HG03558 (cell line): ENCODE measurements around the gene TNFAIP1.

Experiments
- ATAC-seq: cut with Tn5 transposase; IDR thresholded peaks from one replicate; pipeline ENCODE4 v1.9.1; 2021; ENCODE audit warnings: moderate number of reproducible peaks; ENCODE audit not compliant: unreplicated experiment; ENCODE audit errors: extremely low read depth

The TNFAIP1 gene

DNA sequence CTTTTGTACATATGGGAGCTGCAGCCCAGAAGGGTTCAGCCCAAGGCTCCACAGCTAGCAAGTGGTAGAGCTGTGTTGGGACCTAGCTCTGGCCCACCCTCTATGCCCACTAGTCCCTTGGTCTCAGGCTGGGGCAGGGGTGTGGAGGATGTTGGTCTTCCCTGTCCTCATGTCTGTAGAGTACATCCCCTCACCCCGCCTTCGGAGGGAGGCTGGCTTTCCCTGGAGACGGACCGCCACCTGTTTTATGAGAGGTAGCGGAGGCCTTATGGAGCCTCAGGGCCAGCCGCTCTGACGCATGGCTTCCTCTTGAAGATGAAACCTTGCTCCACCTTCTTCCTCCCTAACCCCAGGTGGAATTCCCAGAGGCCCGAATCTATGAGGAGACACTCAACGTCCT, 8.4 kb downstream of the TNFAIP1 start:
- no peak for ATAC-seq

DNA sequence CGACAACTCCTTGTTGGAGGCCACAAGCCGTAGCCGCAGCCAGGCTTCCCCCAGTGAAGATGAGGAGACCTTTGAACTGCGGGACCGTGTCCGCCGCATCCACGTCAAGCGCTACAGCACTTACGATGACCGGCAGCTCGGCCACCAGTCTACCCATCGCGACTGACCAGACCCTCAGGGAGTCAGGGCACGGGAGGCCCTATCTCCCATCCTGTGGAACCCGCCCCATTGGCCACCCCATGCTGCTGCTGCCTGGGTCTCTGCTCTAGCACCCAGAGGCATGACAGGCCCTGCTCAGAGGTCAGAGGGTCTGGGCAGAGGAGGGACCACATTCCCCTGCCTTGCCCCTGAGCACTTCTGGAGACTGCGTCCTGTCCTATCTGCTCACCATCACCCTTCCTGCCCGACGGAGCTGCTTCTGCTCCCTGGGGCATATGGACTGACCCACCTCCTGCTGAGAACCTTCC, 8.9 kb downstream of the TNFAIP1 start:
- ATAC-seq = no peak

DNA sequence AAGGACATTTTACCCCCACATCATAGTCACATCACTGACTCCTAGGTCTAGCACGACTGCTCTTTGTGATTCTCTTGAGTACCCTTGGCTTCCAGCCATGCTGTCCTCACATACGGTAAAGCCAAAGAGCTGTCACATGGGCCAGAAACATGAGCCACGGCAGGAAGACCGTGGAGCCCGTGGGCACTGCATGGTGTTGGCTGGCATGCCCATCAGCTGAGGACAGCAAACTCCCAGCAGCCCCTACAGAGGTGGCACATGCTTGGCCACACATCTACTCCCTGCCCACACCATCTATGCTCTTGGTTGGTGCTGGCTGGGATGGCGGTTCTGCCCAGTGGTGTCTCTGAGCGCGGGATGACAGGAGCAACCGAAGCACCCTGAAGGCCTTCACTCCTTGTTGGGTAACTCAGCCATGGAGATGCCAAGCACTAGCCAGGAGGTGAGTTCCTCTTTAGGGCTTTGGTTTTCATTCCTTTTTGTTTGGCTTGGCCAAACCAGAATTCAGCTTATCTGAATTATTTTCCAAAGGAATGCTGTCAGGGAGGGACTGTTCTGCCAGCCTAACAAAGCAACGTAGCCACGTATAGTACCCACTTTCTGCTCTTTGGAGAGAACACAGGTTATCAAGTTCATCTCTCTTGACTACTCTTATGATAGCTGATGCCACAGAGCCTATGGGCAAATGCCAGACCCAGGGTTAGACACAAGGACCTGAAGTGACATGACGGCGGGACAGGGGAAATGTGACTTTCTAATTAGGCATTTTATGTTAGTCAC, 10.0 kb downstream of the TNFAIP1 start:
- no peak for ATAC-seq

DNA sequence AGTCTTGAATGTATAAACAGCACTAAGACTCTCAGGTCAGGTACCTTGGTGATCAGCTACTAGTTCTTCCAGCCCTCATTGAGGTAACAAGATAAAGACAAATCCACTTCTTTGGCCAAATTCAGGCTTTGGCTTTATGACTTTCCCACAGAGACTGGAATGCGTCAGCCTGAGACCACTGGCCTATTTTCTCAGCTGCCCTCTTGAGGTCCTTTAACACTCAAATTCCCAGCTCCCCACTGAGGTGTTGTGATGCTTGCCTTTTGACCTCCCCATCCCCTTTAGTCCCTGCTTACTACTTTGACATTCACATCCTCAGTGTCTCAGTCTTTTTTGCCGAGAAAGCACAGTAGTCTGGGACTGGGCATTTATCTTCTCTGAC, 10.6 kb downstream of the TNFAIP1 start:
- ATAC-seq = no peak

DNA sequence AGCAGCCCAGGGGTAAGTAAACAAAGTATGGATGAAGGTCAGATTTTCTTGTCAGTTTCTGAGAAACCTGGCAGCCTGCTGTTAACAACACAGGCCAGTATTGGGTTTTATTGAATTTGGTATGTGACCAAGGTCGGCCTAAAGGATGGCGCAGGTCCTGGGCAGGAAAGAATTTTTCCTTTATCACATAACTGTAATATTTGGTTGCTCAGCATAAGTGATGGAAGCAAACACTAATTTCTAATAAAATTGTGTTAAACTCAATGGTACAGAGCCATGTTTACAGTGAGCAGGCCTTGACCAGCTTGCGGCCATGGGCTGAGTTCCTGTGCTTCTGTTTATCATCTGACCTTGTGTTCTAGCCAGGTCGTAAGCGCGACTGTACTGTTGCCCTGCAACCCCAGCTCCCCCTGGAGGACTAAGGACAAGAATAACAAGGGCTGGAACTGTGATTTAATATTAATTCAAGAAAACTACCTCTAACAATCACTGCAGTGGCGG, 11.2 kb downstream of the TNFAIP1 start:
- ATAC-seq = no peak

DNA sequence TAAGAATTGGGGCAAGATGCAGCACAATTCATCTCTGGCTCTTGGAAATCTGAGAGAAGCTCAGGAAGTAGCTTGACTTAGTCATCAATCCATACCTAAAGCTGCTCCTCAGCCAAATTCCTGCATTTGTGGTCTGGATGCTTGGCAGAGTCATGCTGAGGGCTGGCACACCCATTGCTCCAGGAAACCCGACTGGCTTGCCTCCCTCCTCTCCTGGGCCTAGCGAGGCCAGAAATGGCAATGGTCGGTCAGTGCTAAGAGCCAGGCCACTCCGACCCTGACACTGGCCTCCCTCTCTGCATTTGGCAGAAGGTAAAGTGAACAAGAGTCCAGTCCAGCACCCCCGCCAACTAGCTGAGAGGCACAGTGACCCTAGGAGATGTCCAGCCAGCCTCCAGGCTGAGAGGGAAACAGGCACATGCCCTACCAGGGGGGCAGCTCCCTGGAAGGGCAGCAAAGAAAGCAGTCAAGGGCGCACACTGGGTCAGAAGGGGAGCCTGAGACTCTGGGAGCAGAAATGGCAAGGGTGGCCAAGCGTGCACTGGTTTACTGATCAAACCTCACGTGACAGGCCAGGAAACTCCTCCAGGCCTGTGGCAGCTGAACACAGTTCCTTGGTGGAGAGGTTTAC, 11.8 kb downstream of the TNFAIP1 start:
- no peak for ATAC-seq

DNA sequence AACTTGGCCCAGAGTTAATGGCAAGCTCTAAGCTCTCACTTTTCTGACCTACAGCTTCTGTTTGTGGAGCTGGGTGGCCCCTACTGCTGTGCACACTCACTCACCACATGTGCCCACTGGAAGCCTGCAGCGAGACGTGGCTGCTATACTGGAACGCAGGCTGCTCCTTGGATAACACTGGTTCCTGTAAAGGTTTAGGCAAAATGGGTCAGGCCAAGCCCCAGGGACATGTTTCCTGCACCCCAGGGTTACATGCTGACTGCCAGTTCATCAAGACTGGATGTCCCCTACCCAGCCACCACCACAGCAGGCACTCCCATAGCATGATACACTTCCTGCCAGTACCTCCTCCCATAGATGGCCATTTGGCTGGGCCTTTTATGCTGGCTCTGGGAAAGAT, 13.4 kb downstream of the TNFAIP1 start:
- no peak for ATAC-seq

DNA sequence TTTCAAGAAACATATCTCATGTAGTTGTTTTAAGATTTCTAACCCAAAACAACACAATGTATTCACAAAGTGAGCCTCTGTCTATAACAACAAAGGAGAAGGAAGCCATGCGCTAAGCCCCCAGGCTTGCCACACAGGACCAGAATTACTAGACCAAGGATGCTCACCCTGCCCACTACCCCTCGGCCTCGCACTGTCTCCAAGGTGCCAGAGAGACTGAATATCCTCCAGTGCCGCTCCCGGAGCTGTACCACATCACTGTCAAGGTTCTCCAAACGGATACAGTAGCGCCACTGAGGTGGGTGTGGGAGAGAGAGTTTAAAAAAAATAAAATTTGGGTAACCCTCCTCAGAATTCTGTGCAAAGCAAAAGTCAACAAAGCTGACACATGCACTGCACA, 14.7 kb downstream of the TNFAIP1 start:
- no peak for ATAC-seq

DNA sequence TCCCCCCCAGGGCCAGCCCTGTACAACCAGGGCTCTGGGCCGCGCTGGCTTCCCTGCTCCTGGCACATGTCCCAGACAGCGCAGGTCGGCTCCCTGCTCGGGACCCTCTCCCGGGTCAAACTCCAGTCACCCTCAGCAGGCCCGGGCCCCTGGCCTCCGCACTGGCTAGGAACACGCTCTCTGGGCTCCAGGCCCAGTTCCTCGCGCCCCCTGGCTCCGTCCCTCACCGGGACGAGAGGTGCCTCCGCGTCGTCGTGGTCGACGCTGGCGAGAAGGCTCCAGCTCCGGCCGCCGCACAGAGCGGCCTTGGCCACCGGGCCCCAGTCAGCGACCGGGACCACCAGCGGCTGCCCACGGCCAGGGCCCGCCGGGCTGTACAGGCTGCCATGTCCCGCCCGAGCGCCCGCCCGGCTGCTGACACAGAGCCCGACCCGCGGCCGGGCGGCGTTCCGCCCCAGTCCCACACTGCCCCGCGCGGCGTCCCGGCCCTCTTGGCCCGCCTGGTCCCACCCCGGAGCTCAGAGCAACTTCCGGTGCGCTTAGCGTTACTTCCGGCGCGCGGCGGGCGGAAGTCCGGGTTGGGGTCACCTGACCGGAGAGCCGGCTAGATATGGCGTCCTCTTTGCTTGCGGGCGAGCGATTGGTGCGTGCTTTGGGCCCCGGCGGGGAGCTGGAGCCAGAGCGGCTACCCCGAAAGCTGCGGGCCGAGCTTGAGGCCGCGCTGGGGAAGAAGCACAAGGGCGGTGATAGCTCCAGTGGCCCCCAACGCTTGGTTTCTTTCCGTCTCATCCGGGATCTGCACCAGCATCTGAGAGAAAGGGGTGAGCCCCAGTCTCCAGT, 21.7 kb downstream of the TNFAIP1 start, which contains the start of gene POLDIP2:
TSS of gene POLDIP2 (minus strand) at position 467 of the 840 bp plus-strand sequence. CDS start at position 388, 79 bp downstream.
- ATAC-seq = peak; percentile 68

DNA sequence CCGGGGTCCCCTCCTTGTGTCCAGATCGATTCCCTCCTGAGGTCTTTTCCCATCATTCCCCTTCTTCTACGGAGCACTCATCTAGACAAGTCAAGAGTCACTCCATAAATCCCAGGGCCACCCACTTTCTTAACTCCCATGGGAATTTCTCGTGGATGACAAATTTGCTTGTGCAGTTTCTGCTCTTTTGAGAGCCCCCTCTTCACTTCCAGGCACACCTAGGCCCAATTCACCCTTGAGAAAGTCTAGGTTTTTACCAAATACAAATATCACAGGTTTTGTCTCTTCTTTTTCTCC, 22.3 kb downstream of the TNFAIP1 start:
- ATAC-seq = no peak

DNA sequence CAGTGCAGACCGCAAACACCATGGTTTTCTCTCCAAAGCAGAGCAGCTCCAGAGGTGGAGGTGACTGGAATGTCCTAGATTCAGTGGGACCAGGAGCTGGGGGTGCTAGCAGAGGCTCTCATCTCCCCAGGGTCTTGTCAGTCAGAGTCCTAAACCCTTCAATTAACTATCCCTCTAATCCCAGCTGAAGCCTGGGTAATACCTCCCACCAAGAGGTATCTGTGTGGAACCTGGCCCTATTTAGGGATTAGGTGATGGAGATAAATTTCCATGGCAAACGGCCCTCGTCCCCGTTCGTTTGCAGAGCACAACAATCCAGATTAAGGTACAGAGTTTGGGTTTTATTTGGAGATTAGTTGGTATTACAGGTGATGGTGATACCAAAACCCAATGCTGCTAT, 27.6 kb downstream of the TNFAIP1 start:
- no peak for ATAC-seq

DNA sequence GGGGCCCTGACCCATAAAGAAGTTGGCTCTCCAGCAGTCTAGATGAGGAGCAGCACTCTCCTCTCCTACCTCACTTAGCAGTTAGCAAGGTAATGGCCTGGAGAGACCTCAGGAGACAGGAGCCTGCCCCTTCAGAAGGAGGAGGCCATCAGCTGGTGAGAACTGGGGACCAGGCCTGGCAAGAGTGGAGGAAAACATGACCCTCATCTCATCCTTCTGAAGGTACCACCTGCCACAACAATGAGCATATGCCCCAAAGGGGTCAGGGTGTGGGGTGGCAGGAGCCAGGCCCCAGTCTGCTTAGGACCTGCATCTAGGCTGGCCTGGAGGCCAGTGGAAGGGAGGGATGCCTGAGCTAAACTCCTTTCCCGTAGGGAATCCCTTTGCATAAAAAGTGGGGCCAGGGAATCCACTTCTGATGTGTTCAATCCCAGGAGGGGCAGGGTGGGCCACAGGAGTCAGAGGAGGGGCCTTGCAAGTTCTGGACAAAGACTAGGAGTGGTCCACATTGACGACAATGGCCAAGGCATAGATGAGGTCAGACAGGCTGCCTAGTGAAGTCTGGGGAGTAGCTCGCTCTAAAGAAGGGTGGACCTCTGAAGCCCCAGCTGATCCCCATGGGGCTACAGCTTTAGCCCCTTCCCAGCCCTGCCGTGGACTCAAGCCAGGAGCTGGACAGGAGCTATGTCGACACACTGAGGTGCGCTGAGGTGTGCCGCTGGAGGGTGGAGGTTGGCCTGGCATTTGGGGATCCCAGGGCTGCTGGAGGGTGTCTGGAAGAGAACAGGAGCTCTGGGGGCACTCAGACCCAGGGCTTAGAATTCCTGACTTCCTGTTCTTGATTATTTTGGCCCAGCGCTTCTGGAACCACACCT, 28.5 kb downstream of the TNFAIP1 start:
- no peak for ATAC-seq

DNA sequence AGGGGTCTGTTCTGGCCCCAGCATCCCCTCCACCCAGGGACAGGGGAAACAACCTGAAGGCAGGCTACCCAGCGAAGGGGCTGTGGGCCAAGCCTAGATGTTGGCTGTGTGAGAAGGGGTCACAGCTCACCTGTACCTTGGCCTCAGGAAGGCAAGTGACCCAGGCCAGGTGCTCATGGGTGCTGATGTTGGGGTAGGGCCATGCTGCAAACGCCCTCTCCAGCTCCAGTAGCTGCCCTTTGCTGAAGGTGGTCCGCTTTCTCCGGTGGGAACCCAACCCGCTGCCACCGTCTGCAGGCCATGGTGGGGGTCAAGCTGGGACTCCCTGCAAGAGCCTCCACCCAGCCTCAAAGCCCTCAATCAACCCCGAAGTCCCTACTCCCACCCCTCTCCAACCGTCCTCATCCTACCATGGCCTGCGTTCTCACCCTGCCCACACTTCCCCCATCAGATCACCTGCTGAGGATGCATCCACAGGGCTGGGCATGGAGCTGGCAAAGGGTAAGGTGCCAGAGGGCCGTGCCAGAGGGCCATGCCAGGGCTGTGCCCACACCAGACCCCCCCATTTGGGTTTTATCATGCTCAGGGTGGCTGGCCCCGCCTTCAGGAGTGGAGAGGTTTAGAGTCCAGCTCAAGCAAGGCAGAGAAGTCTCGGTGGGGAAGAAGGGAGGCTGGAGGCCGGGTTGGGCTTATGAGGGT, 29.3 kb downstream of the TNFAIP1 start, which contains the start of gene SEBOX:
TSS of gene SEBOX (minus strand) at position 535 of the 699 bp plus-strand sequence. CDS start at position 487, 48 bp downstream.
- no peak for ATAC-seq

DNA sequence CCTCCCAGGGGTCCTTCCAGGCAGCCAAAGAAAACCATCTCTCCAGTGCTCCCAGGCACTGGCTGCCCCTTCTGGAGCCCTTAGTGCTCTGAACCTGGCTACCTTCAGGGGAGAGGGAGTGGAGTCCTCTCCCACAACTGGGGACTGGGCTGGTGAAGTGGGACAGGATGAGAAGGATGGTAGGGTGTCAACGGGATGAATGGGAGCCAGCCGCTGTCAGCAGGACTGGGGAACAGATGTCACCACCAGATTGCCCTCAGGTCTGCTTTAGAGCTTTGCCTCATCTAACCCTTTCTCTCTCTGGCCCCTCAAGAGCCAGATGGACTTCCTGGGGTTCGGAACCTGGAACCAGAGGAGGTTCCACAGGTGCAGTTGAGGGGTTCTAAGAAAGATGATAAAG, 29.9 kb downstream of the TNFAIP1 start:
- no peak for ATAC-seq

DNA sequence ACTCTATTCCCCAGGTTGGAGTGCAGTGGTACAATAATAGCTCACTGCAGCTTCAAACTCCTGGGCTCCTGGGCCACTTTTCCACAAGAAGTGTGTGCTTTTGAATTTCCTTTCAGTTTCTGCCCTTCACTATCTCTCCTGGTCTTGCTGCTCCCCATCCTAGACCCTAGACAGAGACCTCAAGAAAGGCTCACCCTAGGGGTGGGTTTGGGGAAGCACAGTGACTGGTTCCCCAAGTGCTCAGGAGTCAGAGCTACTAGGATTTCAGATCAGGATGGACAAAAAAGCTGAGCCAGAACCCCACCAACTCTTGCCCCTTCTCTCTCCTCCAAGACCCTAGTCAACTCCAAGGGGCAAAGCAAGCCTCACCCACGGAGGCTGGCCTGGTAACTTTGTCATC, 31.0 kb downstream of the TNFAIP1 start:
- no peak for ATAC-seq

DNA sequence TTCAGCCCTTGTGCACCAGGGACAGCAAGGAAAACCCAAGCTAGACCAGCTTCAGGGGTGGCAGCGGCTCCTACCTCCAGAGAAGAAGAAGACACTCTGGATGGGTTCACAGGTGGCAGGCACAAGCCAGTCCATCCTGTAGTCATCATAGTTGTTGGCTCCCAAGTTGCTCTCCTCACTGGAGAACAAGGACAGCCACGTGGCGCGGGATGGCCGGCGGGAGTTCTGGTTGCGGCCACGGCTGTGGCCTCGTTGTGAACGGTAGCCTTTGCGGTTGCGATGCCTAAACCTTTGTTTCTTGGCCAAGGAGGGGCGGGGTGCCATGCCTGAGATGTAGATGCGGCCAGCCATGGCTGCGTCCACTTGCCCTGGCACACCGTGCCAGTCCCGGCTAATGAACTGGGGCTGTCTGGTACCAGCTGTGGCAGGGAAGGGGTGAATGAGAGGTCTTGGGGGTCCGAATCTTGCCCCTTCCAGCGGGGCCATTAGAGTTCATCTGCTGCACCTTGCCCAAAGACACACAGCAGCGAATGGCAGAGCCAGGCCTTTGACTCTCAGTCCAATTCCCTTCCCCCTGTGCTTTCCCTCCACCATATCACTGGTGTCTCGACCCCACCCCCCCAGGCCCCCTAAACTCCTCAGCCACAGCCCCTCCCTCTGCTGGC, 32.2 kb downstream of the TNFAIP1 start:
- no peak for ATAC-seq

DNA sequence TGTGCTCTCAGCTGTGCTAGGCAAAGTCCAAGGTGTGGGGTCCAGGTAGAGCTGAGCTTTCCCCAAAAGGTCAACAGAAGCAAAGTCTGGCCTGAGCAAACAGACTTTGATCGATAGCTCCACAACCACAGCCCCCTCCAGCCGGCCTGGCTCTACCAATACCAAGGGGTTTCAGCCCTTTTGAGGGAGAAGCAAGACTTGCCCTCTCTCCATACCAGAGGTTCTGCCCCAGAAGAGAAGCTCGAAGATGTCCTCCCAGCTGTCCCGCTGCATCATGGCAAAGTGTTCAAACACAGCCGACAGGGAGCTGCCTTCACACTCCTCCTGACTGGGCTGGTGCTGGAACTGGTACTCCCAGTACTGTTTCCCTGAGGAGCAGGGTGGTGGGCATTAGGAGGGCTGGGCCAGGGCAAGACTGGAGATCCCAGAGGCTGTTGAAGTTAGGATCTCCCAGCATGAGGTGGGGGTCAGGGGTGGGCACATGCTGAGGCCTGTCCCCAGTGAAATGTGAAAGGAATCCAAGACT, 32.8 kb downstream of the TNFAIP1 start:
- no peak for ATAC-seq

DNA sequence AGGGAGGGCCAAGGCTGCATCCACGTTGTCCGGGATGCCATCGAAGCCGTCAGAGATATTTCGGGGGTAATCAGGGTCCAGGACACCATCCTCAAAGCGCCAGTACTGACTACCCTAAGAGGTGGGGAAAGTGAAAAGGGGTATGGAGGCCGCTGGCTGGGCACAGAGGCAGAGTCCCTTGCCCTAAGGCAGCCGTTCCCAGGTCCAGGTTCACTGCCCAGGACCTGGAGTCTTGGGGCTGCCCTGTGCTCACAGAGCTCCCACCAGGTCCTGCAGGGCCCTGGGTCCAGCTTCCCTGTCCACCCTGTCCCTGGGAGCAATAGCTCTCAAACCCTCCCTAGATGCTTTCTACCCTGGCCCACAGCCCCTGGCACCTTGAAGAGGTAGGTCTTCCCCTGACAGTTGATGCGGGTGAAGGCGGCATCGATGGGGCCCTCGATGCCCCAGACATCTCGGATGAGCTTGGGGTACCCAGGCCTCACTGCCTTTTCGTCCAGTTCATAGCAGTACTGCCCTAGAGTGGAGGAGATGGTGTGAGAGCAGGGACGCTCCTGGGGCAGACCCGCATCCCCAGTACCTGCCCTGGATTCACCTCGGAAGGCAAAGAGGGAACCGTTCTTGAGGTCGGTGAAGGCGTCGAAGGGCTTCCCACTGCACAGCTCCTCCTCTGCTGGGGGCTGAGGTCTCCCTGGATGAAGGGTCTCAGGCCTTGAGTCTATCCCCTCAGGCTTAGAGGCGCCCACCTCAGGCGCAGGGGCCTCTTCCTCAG, 33.5 kb downstream of the TNFAIP1 start:
- no peak for ATAC-seq
